SK-N-SH (cell line): ENCODE data around the gene STIM2. TPM values are rescaled to one million over a fixed set of nuclear protein-coding genes. Genes with fewer than 3 reads are reported as not detected.

ENCODE experiments used
- CTCF ChIA-PET: fragments of 300-600, 350-600 bp; formaldehyde crosslinking; extraction: SDS; loops from one replicate; lab custom pipeline; 2021; lab: Yijun Ruan, JAX
- POLR2A ChIA-PET: fragments of 350-600 bp; sonication (Branson Sonifier 250); formaldehyde crosslinking; extraction: SDS; loops from one replicate; lab custom pipeline; 2020; ENCODE audit warnings: antibody characterized with exemption, inconsistent platforms; lab: Yijun Ruan, JAX
- DNase-seq: peaks from one replicate; pipeline ENCODE4 v3.0.0; 2012
- H2AFZ ChIP-seq: fragments of 200-600 bp; sonication (generic); 2 replicates; pipeline ENCODE4 v1.8.1; 2016; ENCODE audit warnings: antibody characterized with exemption, mild to moderate bottlenecking, low read depth
- H3F3A ChIP-seq: fragments of 200-600 bp; sonication (generic); replicated peaks from 2 replicates; pipeline ENCODE3; 2016; ENCODE audit warnings: antibody characterized with exemption, mild to moderate bottlenecking; ENCODE audit not compliant: insufficient read depth
- H3K27ac ChIP-seq, 2 experiments: fragments of 200-500 bp in 1 of 2; fragments of 200-600 bp in 1 of 2; sonication (Bioruptor generic) in 1 of 2; sonication (generic), shearing (Covaris generic) in 1 of 2; 2 replicates each; pipeline versions ENCODE4 v1.5.1 to v1.6.1; 2014 to 2016; ENCODE audit warnings: low read depth in 2 of 2, inconsistent platforms in 1 of 2, low read length in 1 of 2, mild to moderate bottlenecking in 1 of 2, mixed read lengths in 1 of 2
- H3K27me3 ChIP-seq: fragments of 200-600 bp; sonication (generic), shearing (Covaris generic); 2 replicates; pipeline ENCODE4 v1.6.1; 2016; ENCODE audit warnings: mixed run types; ENCODE audit not compliant: insufficient read depth
- H3K36me3 ChIP-seq, 2 experiments: fragments of 200-500 bp in 1 of 2; fragments of 200-600 bp in 1 of 2; sonication (Bioruptor generic) in 1 of 2; sonication (generic) in 1 of 2; replicated peaks in 1 of 2; 2 replicates each; pipeline versions ENCODE3 to v1.5.1; 2014 to 2016; ENCODE audit warnings: low read length in 1 of 2, mild to moderate bottlenecking in 1 of 2; ENCODE audit not compliant: insufficient read depth in 2 of 2, control insufficient read depth in 1 of 2
- H3K4me1 ChIP-seq, 2 experiments: fragments of 200-500 bp in 1 of 2; fragments of 200-600 bp in 1 of 2; sonication (Bioruptor generic) in 1 of 2; sonication (generic), shearing (Covaris generic) in 1 of 2; 2 replicates each; pipeline versions ENCODE4 v1.5.1 to v1.6.1; 2014 to 2016; ENCODE audit warnings: low read depth in 1 of 2, low read length in 1 of 2, mixed run types in 1 of 2; ENCODE audit not compliant: insufficient read depth in 2 of 2, control insufficient read depth in 1 of 2
- H3K4me2 ChIP-seq: fragments of 200-600 bp; sonication (generic), shearing (Covaris generic); 2 replicates; pipeline ENCODE4 v1.6.1; 2017; ENCODE audit warnings: mixed run types
- H3K4me3 ChIP-seq, 2 experiments: fragments of 200-500 bp in 1 of 2; fragments of 200-600 bp in 1 of 2; sonication (Bioruptor generic) in 1 of 2; sonication (generic), shearing (Covaris generic) in 1 of 2; 2 replicates each; pipeline versions ENCODE4 v1.5.1 to v1.8.1; 2014 to 2016; ENCODE audit warnings: low read depth in 2 of 2, inconsistent platforms in 1 of 2, low read length in 1 of 2, mild to moderate bottlenecking in 1 of 2, mixed read lengths in 1 of 2, moderate library complexity in 1 of 2
- H3K79me2 ChIP-seq: fragments of 200-600 bp; sonication (generic); 2 replicates; pipeline ENCODE4 v1.8.1; 2017; ENCODE audit warnings: mild to moderate bottlenecking; ENCODE audit not compliant: insufficient read depth
- H3K9ac ChIP-seq: fragments of 200-600 bp; sonication (generic); 2 replicates; pipeline ENCODE4 v1.6.1; 2017; ENCODE audit warnings: mixed run types
- H3K9me2 ChIP-seq: fragments of 200-600 bp; sonication (generic); 2 replicates; pipeline ENCODE4 v1.6.1; 2017; ENCODE audit warnings: mixed run types
- H3K9me3 ChIP-seq: fragments of 200-600 bp; sonication (generic); 2 replicates; pipeline ENCODE4 v1.6.1; 2017; ENCODE audit warnings: mixed run types, mild to moderate bottlenecking, moderate library complexity
- H4K20me1 ChIP-seq: fragments of 200-600 bp; sonication (generic); 2 replicates; pipeline ENCODE4 v1.6.1; 2017; ENCODE audit warnings: mild to moderate bottlenecking, mixed run types; ENCODE audit not compliant: insufficient read depth
- ELF1 ChIP-seq: IDR thresholded peaks from 2 replicates; pipeline ENCODE4 v1.4.0; 2012
- EP300 ChIP-seq, 2 experiments: IDR thresholded peaks; 2 replicates each; pipeline versions ENCODE4 v1.4.0 to v1.6.1; 2012; ENCODE audit warnings: borderline replicate concordance in 1 of 2, low read depth in 1 of 2, low read length in 1 of 2
- EZH2phosphoT487 ChIP-seq: fragments of 200-600 bp; sonication (generic); IDR thresholded peaks from 2 replicates; pipeline ENCODE4 v1.6.1; 2017; ENCODE audit warnings: low read depth, mixed run types, mild to moderate bottlenecking, antibody characterized with exemption, moderate library complexity, borderline replicate concordance
- FOXJ3 ChIP-seq: sonication (generic); formaldehyde crosslinking; IDR thresholded peaks from 2 replicates; pipeline ENCODE4 v1.5.1; 2020; ENCODE audit warnings: mild to moderate bottlenecking, missing genetic modification reagents
- FOXM1 ChIP-seq: IDR thresholded peaks from 2 replicates; pipeline ENCODE4 v1.4.0; 2012; ENCODE audit warnings: low read depth, mild to moderate bottlenecking
- GATA2 ChIP-seq: sonication (generic); formaldehyde crosslinking; IDR thresholded peaks from 2 replicates; pipeline ENCODE4 v1.5.0; 2020; ENCODE audit warnings: mild to moderate bottlenecking, missing genetic modification reagents
- IRF3 ChIP-seq: fragments of 150-350 bp; IDR thresholded peaks from 2 replicates; pipeline ENCODE4 v1.6.1; 2016; ENCODE audit warnings: mild to moderate bottlenecking, low read depth, low read length
- JUND ChIP-seq: IDR thresholded peaks from 2 replicates; pipeline ENCODE4 v1.4.0; 2012
- MAX ChIP-seq: IDR thresholded peaks from 2 replicates; pipeline ENCODE4 v1.4.0; 2012; ENCODE audit warnings: low read depth
- MEF2A ChIP-seq: IDR thresholded peaks from 2 replicates; pipeline ENCODE4 v1.4.0; 2012; ENCODE audit warnings: low read depth, borderline replicate concordance
- MXI1 ChIP-seq: IDR thresholded peaks from 2 replicates; pipeline ENCODE4 v1.6.1; 2012; ENCODE audit warnings: mild to moderate bottlenecking, low read depth, low read length, improper control_type of control experiment
- NFIC ChIP-seq: IDR thresholded peaks from 2 replicates; pipeline ENCODE4 v1.4.0; 2012; ENCODE audit warnings: borderline replicate concordance
- NRF1 ChIP-seq: IDR thresholded peaks from 2 replicates; pipeline ENCODE4 v1.6.1; 2012; ENCODE audit warnings: low read depth, mild to moderate bottlenecking, low read length
- POLR2AphosphoS5 ChIP-seq: IDR thresholded peaks from 2 replicates; pipeline ENCODE4 v1.6.1; 2012; ENCODE audit warnings: low read depth, low read length
- RAD21 ChIP-seq: IDR thresholded peaks from 2 replicates; pipeline ENCODE4 v1.6.1; 2012; ENCODE audit warnings: mild to moderate bottlenecking, low read length
- RFX5 ChIP-seq: IDR thresholded peaks from 2 replicates; pipeline ENCODE4 v1.6.1; 2012; ENCODE audit warnings: mild to moderate bottlenecking, improper control_type of control experiment, low read length
- SIN3A ChIP-seq: IDR thresholded peaks from 2 replicates; pipeline ENCODE4 v1.6.1; 2012; ENCODE audit warnings: low read depth, mild to moderate bottlenecking, low read length, moderate library complexity, borderline replicate concordance
- TAF1 ChIP-seq: IDR thresholded peaks from 2 replicates; pipeline ENCODE4 v1.6.1; 2012; ENCODE audit warnings: low read depth, mild to moderate bottlenecking, low read length, moderate library complexity, borderline replicate concordance
- YY1 ChIP-seq: IDR thresholded peaks from 2 replicates; pipeline ENCODE4 v1.4.0; 2012; ENCODE audit warnings: low read depth, mild to moderate bottlenecking
- WGBS: methylation state at CpG from one replicate; pipeline ENCODE4 v1.1.6; 2017; ENCODE audit warnings: low lambda C conversion rate; 5-methylcytosine and 5-hydroxymethylcytosine counted together
- polyA plus RNA-seq, 3 experiments: library from polyadenylated mRNA; depleted of rRNA; stranded (reverse); fragments of >200 nt; gene quantifications; 2 replicates each; pipeline ENCODE4 v1.2.3, GENCODE V29; 2012
- TF ChIP-seq, protein P1 (sequence below): IDR thresholded peaks from 2 replicates; pipeline ENCODE4 v1.4.0; 2012; ENCODE audit warnings: low read depth, borderline replicate concordance
- TF ChIP-seq, protein P2 (sequence below): fragments of 200-600 bp; sonication (generic); IDR thresholded peaks from 2 replicates; pipeline ENCODE4 v1.6.1; 2017; ENCODE audit warnings: antibody characterized with exemption, mild to moderate bottlenecking, moderate library complexity

STIM2 gene
- polyA plus RNA-seq, 1 of the 3 experiments (the other 2 are of a cell fraction): 14.7 TPM

GRCh38 chr4:26943391-26943790, 82.8 kb downstream of the STIM2 start:
- Histone ChIP-seq H3K9me3 (no peaks in the 10 kb centered on the region), H3K79me2 (no peaks in the 10 kb centered on the region), H3K9ac (no peak overlapping the region), H3F3A (no peaks in the 10 kb centered on the region), H3K4me1 (no peaks in the 10 kb centered on the region), H3K27me3 (no peaks in the 10 kb centered on the region), H3K27ac (no peak overlapping the region), H3K36me3 (no peaks in the 10 kb centered on the region), H2AFZ (no peak overlapping the region), H3K4me2 (no peak overlapping the region), H3K4me3 (no peak overlapping the region), H3K9me2 (no peaks in the 10 kb centered on the region), H4K20me1 (no peaks in the 10 kb centered on the region)
- 97% methylated on average over 5 of the region's 5 CpGs for WGBS
- no peak for TF ChIP-seq GATA2 (CRISPR knock-in tag)
- TF ChIP-seq MAX: no peak
- TF ChIP-seq RAD21: no peak
- no peak for TF ChIP-seq SIN3A
- TF ChIP-seq MEF2A: no peak
- TF ChIP-seq, protein P1, sequence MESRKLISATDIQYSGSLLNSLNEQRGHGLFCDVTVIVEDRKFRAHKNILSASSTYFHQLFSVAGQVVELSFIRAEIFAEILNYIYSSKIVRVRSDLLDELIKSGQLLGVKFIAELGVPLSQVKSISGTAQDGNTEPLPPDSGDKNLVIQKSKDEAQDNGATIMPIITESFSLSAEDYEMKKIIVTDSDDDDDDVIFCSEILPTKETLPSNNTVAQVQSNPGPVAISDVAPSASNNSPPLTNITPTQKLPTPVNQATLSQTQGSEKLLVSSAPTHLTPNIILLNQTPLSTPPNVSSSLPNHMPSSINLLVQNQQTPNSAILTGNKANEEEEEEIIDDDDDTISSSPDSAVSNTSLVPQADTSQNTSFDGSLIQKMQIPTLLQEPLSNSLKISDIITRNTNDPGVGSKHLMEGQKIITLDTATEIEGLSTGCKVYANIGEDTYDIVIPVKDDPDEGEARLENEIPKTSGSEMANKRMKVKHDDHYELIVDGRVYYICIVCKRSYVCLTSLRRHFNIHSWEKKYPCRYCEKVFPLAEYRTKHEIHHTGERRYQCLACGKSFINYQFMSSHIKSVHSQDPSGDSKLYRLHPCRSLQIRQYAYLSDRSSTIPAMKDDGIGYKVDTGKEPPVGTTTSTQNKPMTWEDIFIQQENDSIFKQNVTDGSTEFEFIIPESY: no peak
- ChIA-PET POLR2A (no interaction called here), CTCF (interaction anchor here (0.7 kb wide), 1 partner anchor 39 kb away, joined by 3 read pairs; no protein-coding TSS in a partner anchor)
- DNase-seq: no peak

DNA sequence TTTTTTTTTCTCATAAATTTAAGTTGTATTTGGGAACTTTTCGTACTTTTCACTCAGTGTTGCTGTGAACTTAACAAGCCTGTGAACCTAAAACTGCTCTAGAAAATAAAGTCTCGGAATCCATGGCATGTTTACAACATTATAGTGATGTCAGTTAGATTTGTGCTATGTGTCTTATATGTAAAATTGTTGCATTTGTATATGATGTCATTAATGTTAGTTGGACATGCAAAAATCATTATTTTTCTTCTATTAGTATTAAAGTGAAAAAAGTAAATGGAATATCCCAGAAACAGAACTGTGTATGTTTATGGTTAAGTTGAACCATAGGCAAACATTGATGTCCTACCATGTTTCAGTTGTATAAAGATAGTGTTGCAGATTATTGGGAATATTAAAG, 85.2 kb downstream of the STIM2 start:
- Histone ChIP-seq H3F3A (no peaks in the 10 kb centered on the region), H3K4me1 (no peaks in the 10 kb centered on the region), H3K79me2 (no peaks in the 10 kb centered on the region), H3K9me2 (no peaks in the 10 kb centered on the region), H2AFZ (no peak overlapping the region), H3K27me3 (no peaks in the 10 kb centered on the region), H3K4me3 (no peak overlapping the region), H4K20me1 (no peaks in the 10 kb centered on the region), H3K4me2 (no peak overlapping the region), H3K9ac (no peak overlapping the region), H3K36me3 (no peaks in the 10 kb centered on the region), H3K27ac (no peak overlapping the region), H3K9me3 (no peaks in the 10 kb centered on the region)
- DNase-seq: no peak
- 94% methylated on average over 2 of the region's 2 CpGs for WGBS
- POLR2A ChIA-PET: no interaction called here
- CTCF ChIA-PET: no interaction called here
- TF ChIP-seq ELF1 (no peak), EP300 (IDR thresholded peaks at IDR 0.05; ENCODE audit: borderline replicate concordance in 1 of 2, low read depth in 1 of 2, low read length in 1 of 2) (no peak), NRF1 (no peak), IRF3 (no peak), NFIC (no peak), RFX5 (no peak), FOXJ3 (CRISPR knock-in tag) (no peak), EZH2phosphoT487 (no peak), MXI1 (no peak), TAF1 (no peak), POLR2AphosphoS5 (no peak), JUND (no peak), MAX (no peak), YY1 (no peak), FOXM1 (no peak)
- TF ChIP-seq, protein P2, sequence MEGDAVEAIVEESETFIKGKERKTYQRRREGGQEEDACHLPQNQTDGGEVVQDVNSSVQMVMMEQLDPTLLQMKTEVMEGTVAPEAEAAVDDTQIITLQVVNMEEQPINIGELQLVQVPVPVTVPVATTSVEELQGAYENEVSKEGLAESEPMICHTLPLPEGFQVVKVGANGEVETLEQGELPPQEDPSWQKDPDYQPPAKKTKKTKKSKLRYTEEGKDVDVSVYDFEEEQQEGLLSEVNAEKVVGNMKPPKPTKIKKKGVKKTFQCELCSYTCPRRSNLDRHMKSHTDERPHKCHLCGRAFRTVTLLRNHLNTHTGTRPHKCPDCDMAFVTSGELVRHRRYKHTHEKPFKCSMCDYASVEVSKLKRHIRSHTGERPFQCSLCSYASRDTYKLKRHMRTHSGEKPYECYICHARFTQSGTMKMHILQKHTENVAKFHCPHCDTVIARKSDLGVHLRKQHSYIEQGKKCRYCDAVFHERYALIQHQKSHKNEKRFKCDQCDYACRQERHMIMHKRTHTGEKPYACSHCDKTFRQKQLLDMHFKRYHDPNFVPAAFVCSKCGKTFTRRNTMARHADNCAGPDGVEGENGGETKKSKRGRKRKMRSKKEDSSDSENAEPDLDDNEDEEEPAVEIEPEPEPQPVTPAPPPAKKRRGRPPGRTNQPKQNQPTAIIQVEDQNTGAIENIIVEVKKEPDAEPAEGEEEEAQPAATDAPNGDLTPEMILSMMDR: no peak
- TF ChIP-seq, protein P1: no peak
